Calu3 (cell line): ENCODE results near the gene KAT6B. TPM values are rescaled to one million over a fixed set of nuclear protein-coding genes. Genes with fewer than 3 reads are reported as not detected.

Source experiments
- BruUV-seq: library from RNA; stranded (reverse); fragments of 400-500 nt; replicated peaks from 2 replicates; lab custom pipeline; 2021; lab: Mats Ljungman, UMichigan
- CTCF ChIA-PET: fragments of 300-600 bp; sonication (Branson Sonifier 250); formaldehyde crosslinking; loops from one replicate; lab custom pipeline; 2022; ENCODE audit warnings: antibody characterized with exemption; lab: Charles Lee
- DNase-seq: peaks from one replicate; pipeline ENCODE4 v3.0.0; 2022
- H3K27ac Mint-ChIP-seq: one replicate; pipeline ENCODE4 v1.8.0; 2022; ENCODE audit warnings: mixed read lengths; ENCODE audit not compliant: unreplicated experiment
- H3K27me3 Mint-ChIP-seq: one replicate; pipeline ENCODE4 v1.8.0; 2022; ENCODE audit warnings: mixed read lengths; ENCODE audit not compliant: unreplicated experiment
- H3K36me3 Mint-ChIP-seq: one replicate; pipeline ENCODE4 v1.8.0; 2022; ENCODE audit warnings: mild to moderate bottlenecking, moderate library complexity, mixed read lengths; ENCODE audit not compliant: insufficient read depth, unreplicated experiment
- H3K4me1 Mint-ChIP-seq: one replicate; pipeline ENCODE4 v1.8.0; 2022; ENCODE audit warnings: mild to moderate bottlenecking, low read depth, mixed read lengths; ENCODE audit not compliant: unreplicated experiment
- H3K4me3 Mint-ChIP-seq: one replicate; pipeline ENCODE4 v1.8.0; 2022; ENCODE audit warnings: mild to moderate bottlenecking, low read depth, moderate library complexity, mixed read lengths; ENCODE audit not compliant: unreplicated experiment
- H3K9me3 Mint-ChIP-seq: one replicate; pipeline ENCODE4 v1.8.0; 2022; ENCODE audit warnings: low read depth, mixed read lengths; ENCODE audit not compliant: unreplicated experiment
- intact Hi-C: fragments of 100-400 bp; cut with micrococcal nuclease; formaldehyde crosslinking; loops from one replicate; pipeline ENCODE4 v1.10.0; 2022; ENCODE audit not compliant: unreplicated experiment
- total RNA-seq: library from RNA; stranded (reverse); gene quantifications from 2 replicates; pipeline ENCODE4 v1.2.3, GENCODE V29; 2022
- TF ChIP-seq, protein P1 (sequence below): fragments of 200-600 bp; IDR thresholded peaks from one replicate; pipeline ENCODE4 v1.8.0; 2022; ENCODE audit warnings: antibody characterized with exemption; ENCODE audit not compliant: unreplicated experiment

The KAT6B gene
- total RNA-seq, 1 experiment from 2014 or later: 28.6 TPM

DNA sequence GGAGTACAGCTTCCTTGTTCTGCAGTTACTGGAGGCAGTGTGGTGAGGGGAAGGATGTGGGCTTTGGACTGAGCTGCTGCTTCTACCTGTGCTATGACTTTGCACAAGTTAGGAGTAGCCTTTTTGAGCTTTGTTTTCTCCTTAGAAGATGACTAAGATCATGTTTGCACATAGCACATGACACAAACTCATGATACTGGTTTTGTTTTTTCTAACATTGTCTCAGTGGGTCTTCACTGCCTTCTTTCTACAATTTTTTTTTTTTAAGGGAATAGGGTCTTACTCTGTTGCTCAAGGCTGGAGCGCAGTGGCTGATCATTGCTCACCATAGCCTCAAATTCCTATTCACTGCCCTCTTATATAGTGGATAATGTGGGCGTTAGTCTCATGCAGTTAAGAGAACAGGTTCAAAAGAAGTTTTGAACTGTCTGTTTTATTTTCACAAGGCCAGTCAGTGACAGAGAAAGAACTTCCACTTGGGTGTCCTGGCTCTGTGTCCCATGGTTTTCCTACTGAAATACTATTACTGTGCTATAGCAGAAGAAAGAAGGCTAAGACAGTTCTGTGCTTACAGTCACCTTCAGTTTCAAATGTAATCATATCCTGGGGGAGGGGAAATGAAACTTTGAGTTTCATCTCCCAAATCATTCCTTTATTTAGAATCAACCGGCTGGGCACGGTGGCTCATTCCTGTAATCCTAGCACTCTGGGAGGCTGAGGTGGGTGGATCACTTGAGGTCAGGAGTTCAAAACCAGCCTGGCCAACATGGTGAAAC is 72.0 kb downstream of the KAT6B start:
- no peaks in the 10 kb centered on the region for H3K36me3 Mint-ChIP-seq
- CTCF ChIA-PET: interaction anchor here (0.7 kb wide), 1 partner anchor 73 kb away, joined by 3 read pairs; no protein-coding TSS in a partner anchor
- no peak overlapping the region for H3K4me3 Mint-ChIP-seq
- intact Hi-C loops: no loop called here
- TF ChIP-seq, protein P1, sequence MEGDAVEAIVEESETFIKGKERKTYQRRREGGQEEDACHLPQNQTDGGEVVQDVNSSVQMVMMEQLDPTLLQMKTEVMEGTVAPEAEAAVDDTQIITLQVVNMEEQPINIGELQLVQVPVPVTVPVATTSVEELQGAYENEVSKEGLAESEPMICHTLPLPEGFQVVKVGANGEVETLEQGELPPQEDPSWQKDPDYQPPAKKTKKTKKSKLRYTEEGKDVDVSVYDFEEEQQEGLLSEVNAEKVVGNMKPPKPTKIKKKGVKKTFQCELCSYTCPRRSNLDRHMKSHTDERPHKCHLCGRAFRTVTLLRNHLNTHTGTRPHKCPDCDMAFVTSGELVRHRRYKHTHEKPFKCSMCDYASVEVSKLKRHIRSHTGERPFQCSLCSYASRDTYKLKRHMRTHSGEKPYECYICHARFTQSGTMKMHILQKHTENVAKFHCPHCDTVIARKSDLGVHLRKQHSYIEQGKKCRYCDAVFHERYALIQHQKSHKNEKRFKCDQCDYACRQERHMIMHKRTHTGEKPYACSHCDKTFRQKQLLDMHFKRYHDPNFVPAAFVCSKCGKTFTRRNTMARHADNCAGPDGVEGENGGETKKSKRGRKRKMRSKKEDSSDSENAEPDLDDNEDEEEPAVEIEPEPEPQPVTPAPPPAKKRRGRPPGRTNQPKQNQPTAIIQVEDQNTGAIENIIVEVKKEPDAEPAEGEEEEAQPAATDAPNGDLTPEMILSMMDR: no peak
- peaks cover 8% of the 10 kb centered on the region for H3K4me1 Mint-ChIP-seq
- H3K9me3 Mint-ChIP-seq: no peaks in the 10 kb centered on the region
- no peak for DNase-seq
- no peak overlapping the region for H3K27ac Mint-ChIP-seq
- H3K27me3 Mint-ChIP-seq: no peaks in the 10 kb centered on the region
- BruUV-seq: no TSS peak

DNA sequence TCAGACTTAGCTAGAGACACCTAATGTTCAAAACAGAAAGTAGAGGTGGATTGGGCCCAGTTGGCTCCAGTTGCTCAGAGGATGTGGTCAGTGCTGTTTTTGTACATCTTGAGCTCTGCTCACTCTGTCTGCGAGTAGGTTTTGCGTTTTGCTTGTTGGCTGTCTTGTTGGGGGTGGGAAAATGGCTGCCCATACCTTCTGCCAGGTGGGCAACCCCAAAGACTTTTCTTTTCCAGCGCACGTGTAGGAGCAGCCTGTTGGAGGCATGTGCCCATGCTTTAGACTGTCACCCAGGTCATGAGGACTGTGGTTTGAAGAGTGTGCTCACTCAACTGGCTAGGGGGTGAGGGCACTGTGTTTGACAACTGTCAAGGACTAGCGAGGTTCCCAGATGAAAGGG is 73.9 kb downstream of the KAT6B start:
- intact Hi-C loops: no loop called here
- no TSS peak for BruUV-seq
- CTCF ChIA-PET: no interaction called here
- no peak for DNase-seq
- no peaks in the 10 kb centered on the region for H3K36me3 Mint-ChIP-seq
- peaks cover 8% of the 10 kb centered on the region for H3K4me1 Mint-ChIP-seq
- no peak overlapping the region for H3K4me3 Mint-ChIP-seq
- H3K9me3 Mint-ChIP-seq: no peaks in the 10 kb centered on the region
- H3K27ac Mint-ChIP-seq: no peak overlapping the region
- no peaks in the 10 kb centered on the region for H3K27me3 Mint-ChIP-seq
- TF ChIP-seq, protein P1: no peak

DNA sequence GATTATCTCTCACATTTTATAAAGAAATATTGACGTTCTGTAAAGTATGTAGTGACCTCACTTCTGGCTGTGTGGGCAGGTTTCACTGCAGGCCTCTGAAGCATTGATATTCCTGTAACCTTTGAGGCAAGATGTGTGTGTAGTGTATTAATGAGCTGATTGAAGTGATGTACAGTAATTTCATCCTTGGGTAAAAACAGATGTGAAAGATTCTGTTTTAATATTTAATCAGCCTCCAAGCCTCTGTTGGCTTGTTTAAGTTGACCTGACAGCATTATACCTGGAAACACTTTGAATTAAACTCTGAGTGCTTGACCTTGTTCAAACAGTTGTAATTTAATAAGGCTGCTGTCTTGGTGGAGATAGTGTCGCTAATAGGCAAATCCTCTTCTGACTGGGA is 74.9 kb downstream of the KAT6B start:
- Mint-ChIP-seq H3K4me3 (no peak overlapping the region), H3K9me3 (no peaks in the 10 kb centered on the region), H3K4me1 (peaks cover 8% of the 10 kb centered on the region), H3K36me3 (no peaks in the 10 kb centered on the region), H3K27me3 (no peaks in the 10 kb centered on the region), H3K27ac (no peak overlapping the region)
- BruUV-seq: no TSS peak
- TF ChIP-seq, protein P1: no peak
- intact Hi-C loops: no loop called here
- DNase-seq: no peak
- CTCF ChIA-PET: no interaction called here

DNA sequence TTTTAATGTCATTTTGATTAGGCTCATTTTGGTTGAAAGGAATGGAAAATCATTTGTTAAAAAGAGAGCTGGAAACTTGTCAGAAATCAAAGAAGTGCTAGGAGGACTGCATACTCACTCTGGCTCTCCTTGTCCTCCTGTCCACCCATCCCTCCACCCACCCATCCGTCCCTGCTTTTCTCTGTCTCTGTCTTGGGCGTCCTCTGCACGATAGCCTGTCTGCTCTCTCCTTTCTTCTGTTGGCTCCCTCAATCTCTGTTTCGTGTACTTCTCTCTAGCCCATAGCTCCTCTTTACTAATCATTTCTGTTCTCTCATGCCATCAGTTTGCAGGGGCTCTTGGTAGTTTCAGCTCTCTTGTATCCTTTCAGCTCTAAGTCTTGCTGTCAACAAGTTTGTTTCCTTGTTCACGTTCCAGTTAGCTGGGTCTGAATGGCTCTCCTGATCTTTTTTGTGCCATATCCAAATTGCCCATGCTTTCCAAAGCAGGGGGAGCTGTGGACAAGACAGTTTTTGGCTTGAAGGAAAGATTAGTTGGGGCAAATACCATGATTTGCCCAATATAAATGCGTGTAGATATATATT is 75.6 kb downstream of the KAT6B start:
- CTCF ChIA-PET: no interaction called here
- no peak overlapping the region for H3K27ac Mint-ChIP-seq
- no TSS peak for BruUV-seq
- H3K27me3 Mint-ChIP-seq: no peaks in the 10 kb centered on the region
- no peaks in the 10 kb centered on the region for H3K9me3 Mint-ChIP-seq
- DNase-seq: no peak
- peaks cover 6% of the 10 kb centered on the region for H3K4me1 Mint-ChIP-seq
- no peaks in the 10 kb centered on the region for H3K36me3 Mint-ChIP-seq
- intact Hi-C loops: no loop called here
- TF ChIP-seq, protein P1: no peak
- no peak overlapping the region for H3K4me3 Mint-ChIP-seq
